HepG2 (cell line): ENCODE measurements around the gene ARL4C. TPM values are rescaled to one million over a fixed set of nuclear protein-coding genes. Genes with fewer than 3 reads are reported as not detected.

Source experiments
- ATAC-seq: fragments of 200-7000 bp; cut with Tn5 transposase; 3 replicates; pipeline ENCODE4 v1.9.1; 2020; ENCODE audit warnings: mild to moderate bottlenecking, moderate library complexity
- BruUV-seq: library from RNA; stranded (reverse); fragments of 400-500 nt; replicated peaks from 2 replicates; lab custom pipeline; 2021; lab: Mats Ljungman, UMichigan
- CTCF ChIA-PET: fragments of 300-600 bp; formaldehyde crosslinking; extraction: SDS; loops from one replicate; lab custom pipeline; 2021; ENCODE audit warnings: low total read pairs, inconsistent platforms, low intra/inter-chr PET ratio; lab: Yijun Ruan, JAX
- POLR2A ChIA-PET: fragments of 350-600 bp; sonication (Branson Sonifier 250); formaldehyde crosslinking; loops from one replicate; lab custom pipeline; 2020; ENCODE audit warnings: antibody characterized with exemption, inconsistent platforms; lab: Yijun Ruan, JAX
- DNase-seq: peaks from one replicate; pipeline ENCODE4 v3.0.0-alpha.2; 2015; ENCODE audit warnings: low spot score
- FAIRE-seq: peaks from 3 replicates; lab custom pipeline; 2011; peaks lifted over from hg19 to GRCh38; lab: Jason Lieb, UNC
- H2AFZ ChIP-seq: one replicate; pipeline ENCODE4 v1.6.1; 2011; ENCODE audit warnings: low read length, inconsistent platforms
- H3K27ac ChIP-seq: fragments of 300-600 bp; 3 replicates; pipeline ENCODE4 v1.8.0; 2011; ENCODE audit warnings: mixed run types, mild to moderate bottlenecking, mixed read lengths, low read length, inconsistent platforms; ENCODE audit not compliant: insufficient read depth; ENCODE audit errors: extremely low read length
- H3K27me3 ChIP-seq, 2 experiments: fragments of 200-600 bp in 1 of 2; 2 replicates in 1 of 2; 3 replicates in 1 of 2; pipeline versions ENCODE4 v1.6.0 to v1.8.0; 2011; ENCODE audit warnings: low read length in 2 of 2, mild to moderate bottlenecking in 2 of 2, moderate library complexity in 2 of 2, inconsistent platforms in 1 of 2; ENCODE audit not compliant: insufficient read depth in 2 of 2, control insufficient read depth in 1 of 2
- H3K36me3 ChIP-seq, 2 experiments: fragments of 200-600 bp in 1 of 2; replicated peaks in 1 of 2; 2 replicates in 1 of 2; 3 replicates in 1 of 2; pipeline versions ENCODE4 v1.5.1 to v1.8.0; 2011; ENCODE audit warnings: low read length in 2 of 2, inconsistent platforms in 1 of 2; ENCODE audit not compliant: insufficient read depth in 2 of 2, control insufficient read depth in 1 of 2
- H3K4me1 ChIP-seq: 2 replicates; pipeline ENCODE4 v1.5.1; 2012; ENCODE audit warnings: low read length, inconsistent platforms; ENCODE audit not compliant: insufficient read depth
- H3K4me2 ChIP-seq: 2 replicates; pipeline ENCODE4 v1.6.0; 2011; ENCODE audit warnings: low read depth, low read length, inconsistent platforms
- H3K4me3 ChIP-seq, 3 experiments: fragments of 200-600 bp in 1 of 3; sonication (generic), shearing (Covaris generic) in 1 of 3; replicated peaks in 1 of 3; 2 replicates each; pipeline ENCODE4 v1.5.1; 2011 to 2016; ENCODE audit warnings: low read length in 3 of 3, inconsistent platforms in 2 of 3, low read depth in 2 of 3, mild to moderate bottlenecking in 2 of 3, control low read depth in 1 of 3, mixed read lengths in 1 of 3; ENCODE audit not compliant: insufficient read depth in 1 of 3
- H3K79me2 ChIP-seq: one replicate; pipeline ENCODE4 v1.6.1; 2011; ENCODE audit warnings: low read length, inconsistent platforms; ENCODE audit not compliant: insufficient read depth
- H3K9ac ChIP-seq: 2 replicates; pipeline ENCODE4 v1.6.0; 2011; ENCODE audit warnings: mild to moderate bottlenecking, low read depth, low read length, inconsistent platforms; ENCODE audit not compliant: insufficient read depth
- H3K9me3 ChIP-seq: 2 replicates; pipeline ENCODE4 v1.5.1; 2012; ENCODE audit warnings: mild to moderate bottlenecking, low read length
- H4K20me1 ChIP-seq: 2 replicates; pipeline ENCODE4 v1.6.0; 2011; ENCODE audit warnings: inconsistent platforms, mild to moderate bottlenecking, low read length, moderate library complexity; ENCODE audit not compliant: insufficient read depth
- ARHGAP35 ChIP-seq: sonication (generic); formaldehyde crosslinking; IDR thresholded peaks from 2 replicates; pipeline ENCODE4 v1.9.0; 2022; ENCODE audit warnings: mild to moderate bottlenecking, inconsistent platforms, moderate library complexity, missing genetic modification reagents, borderline replicate concordance
- ETS1 ChIP-seq: sonication (generic); formaldehyde crosslinking; IDR thresholded peaks from 2 replicates; pipeline ENCODE4 v1.4.0; 2020; ENCODE audit warnings: missing genetic modification reagents
- FOXC1 ChIP-seq: sonication (generic); formaldehyde crosslinking; IDR thresholded peaks from 2 replicates; pipeline ENCODE4 v1.8.0; 2022; ENCODE audit warnings: mild to moderate bottlenecking, missing genetic modification reagents, borderline replicate concordance
- FOXK2 ChIP-seq: fragments of 450-650 bp; IDR thresholded peaks from 2 replicates; pipeline ENCODE4 v1.6.1; 2016
- GTF2F1 ChIP-seq: fragments of 150-350 bp; IDR thresholded peaks from 2 replicates; pipeline ENCODE4 v1.6.1; 2014; ENCODE audit warnings: low read length
- HOXA3 ChIP-seq: sonication (generic); formaldehyde crosslinking; IDR thresholded peaks from 2 replicates; pipeline ENCODE4 v1.5.0; 2020; ENCODE audit warnings: missing genetic modification reagents
- KLF6 ChIP-seq: IDR thresholded peaks from 2 replicates; pipeline ENCODE4 v1.8.0; 2016; ENCODE audit warnings: missing biosample characterization, missing genetic modification reagents
- KMT2A ChIP-seq: sonication (generic); formaldehyde crosslinking; IDR thresholded peaks from 2 replicates; pipeline ENCODE4 v1.4.0; 2020; ENCODE audit warnings: missing genetic modification reagents
- MYC ChIP-seq: sonication (generic); formaldehyde crosslinking; IDR thresholded peaks from 2 replicates; pipeline ENCODE4 v1.9.0; 2021; ENCODE audit warnings: missing genetic modification reagents, borderline replicate concordance
- NCOA5 ChIP-seq: sonication (generic); formaldehyde crosslinking; IDR thresholded peaks from 2 replicates; pipeline ENCODE4 v1.4.0; 2020; ENCODE audit warnings: missing genetic modification reagents
- NFAT5 ChIP-seq: sonication (generic); formaldehyde crosslinking; IDR thresholded peaks from 2 replicates; pipeline ENCODE4 v1.4.0; 2020; ENCODE audit warnings: missing genetic modification reagents
- POLR2AphosphoS2 ChIP-seq: IDR thresholded peaks from 2 replicates; pipeline ENCODE4 v1.6.1; 2011; ENCODE audit warnings: low read depth, low read length, improper control_type of control experiment
- SP5 ChIP-seq: IDR thresholded peaks from 2 replicates; pipeline ENCODE4 v1.6.1; 2016; ENCODE audit warnings: low read depth, borderline replicate concordance
- ZNF430 ChIP-seq: sonication (generic); formaldehyde crosslinking; IDR thresholded peaks from 2 replicates; pipeline ENCODE4 v1.9.0; 2021; ENCODE audit warnings: mild to moderate bottlenecking, missing genetic modification reagents
- ZNF432 ChIP-seq: sonication (generic); formaldehyde crosslinking; IDR thresholded peaks from 2 replicates; pipeline ENCODE4 v1.5.0; 2020; ENCODE audit warnings: missing genetic modification reagents, mild to moderate bottlenecking, borderline replicate concordance
- ZNF468 ChIP-seq: sonication (generic); formaldehyde crosslinking; IDR thresholded peaks from 2 replicates; pipeline ENCODE4 v1.8.0; 2022; ENCODE audit warnings: mild to moderate bottlenecking, moderate library complexity, missing genetic modification reagents
- ZUFSP ChIP-seq: sonication (generic); formaldehyde crosslinking; IDR thresholded peaks from 2 replicates; pipeline ENCODE4 v1.9.0; 2021; ENCODE audit warnings: missing genetic modification reagents, mild to moderate bottlenecking, borderline replicate concordance
- WGBS: methylation state at CpG from one replicate; pipeline ENCODE4 v1.1.6; 2017; ENCODE audit warnings: low lambda C conversion rate; 5-methylcytosine and 5-hydroxymethylcytosine counted together
- in situ Hi-C: cut with HindIII; loops from 2 replicates; pipeline ENCODE4 v1.10.0; 2017; ENCODE audit warnings: low pct_unique_long_range_greater_than_20kb; ENCODE audit not compliant: extremely low pct_ligation_motif_present
- intact Hi-C: fragments of 100-400 bp; cut with micrococcal nuclease; formaldehyde crosslinking; loops from one replicate; pipeline ENCODE4 v1.10.0; 2022; ENCODE audit not compliant: unreplicated experiment
- polyA plus RNA-seq, 8 experiments: library from polyadenylated mRNA; depleted of rRNA in 3 of 8; stranded (reverse) in 7 of 8; unstranded in 1 of 8; fragments of >200 nt; fragmentation: Illumina TruSeq in 4 of 8; extraction: Trizol in 4 of 8; gene quantifications; 2 replicates each; pipeline versions ENCODE4 v1.2.1 to v1.2.3, GENCODE V29; 2011 to 2016; ENCODE audit warnings: low read depth in 4 of 8, missing spikeins in 1 of 8, mixed read lengths in 1 of 8; ENCODE audit not compliant: insufficient read depth in 1 of 8
- total RNA-seq, 5 experiments: library from RNA; depleted of rRNA; stranded (reverse); fragments of >200 nt; fragmentation: Illumina TruSeq; extraction: Trizol; gene quantifications; 2 replicates each; pipeline ENCODE4 v1.2.3, GENCODE V29; 2016; ENCODE audit warnings: low read depth in 1 of 5

ARL4C gene
- total and polyA plus RNA-seq, 2 of the 13 experiments (the other 11 are each of a cell fraction or from before 2014, with no cell fraction given) = 0.07 to 0.15 TPM

- TF ChIP-seq NFAT5 (no peak), MYC (CRISPR knock-in tag) (no peak), KLF6 (CRISPR knock-in tag) (no peak), KMT2A (CRISPR knock-in tag) (no peak), ARHGAP35 (no peak)
These were observed 22.2 kb upstream of the ARL4C start (continued) for GRCh38 chr2:234518986-234519642.

DNA sequence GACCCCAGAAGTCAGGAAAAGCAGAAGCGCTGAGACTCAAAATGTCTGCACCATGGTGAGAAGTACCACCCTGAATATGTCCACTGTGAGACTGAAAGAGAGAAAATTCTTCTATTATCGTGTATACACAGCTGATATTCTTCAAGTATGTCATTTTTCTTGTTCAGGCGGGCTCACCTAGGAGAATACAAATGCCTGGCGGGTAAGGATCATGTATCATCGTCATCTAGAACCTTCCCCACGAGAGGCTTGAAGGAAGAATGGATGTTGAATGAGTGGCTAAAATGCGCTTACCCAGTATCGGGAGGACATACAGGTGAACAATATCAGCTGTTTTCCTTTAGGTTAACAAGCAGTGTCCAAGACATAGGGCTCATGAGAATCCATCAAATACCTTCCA is 21.1 kb upstream of the ARL4C start:
- 43% methylated on average over 8 of the region's 8 CpGs for WGBS
- POLR2A ChIA-PET = no interaction called here
- FAIRE-seq = no peak

More for the DNA sequence above, 21.1 kb upstream of the ARL4C start:
- Histone ChIP-seq H3K27me3 (peaks cover 0 to 14% of the 10 kb centered on the region in 2 experiments; a peak in 1 of 5 replicates), H3K27ac (no peak overlapping the region), H3K9ac (no peak overlapping the region), H3K4me2 (no peak overlapping the region), H3K4me1 (no peaks in the 10 kb centered on the region), H3K4me3 (no peak overlapping the region), H2AFZ (no peak overlapping the region), H3K79me2 (no peaks in the 10 kb centered on the region), H3K36me3 (no peaks in the 10 kb centered on the region), H4K20me1 (no peaks in the 10 kb centered on the region), H3K9me3 (no peaks in the 10 kb centered on the region)
- intact Hi-C loops = no loop called here
- no peak for ATAC-seq
- in situ Hi-C loops = no loop called here
- no TSS peak for BruUV-seq
- no peak for TF ChIP-seq FOXC1 (CRISPR knock-in tag)
- TF ChIP-seq POLR2AphosphoS2 = no peak
- no peak for TF ChIP-seq ZNF468
- no peak for TF ChIP-seq NCOA5
- no peak for TF ChIP-seq FOXK2
- no peak for TF ChIP-seq ZNF432 (CRISPR knock-in tag)
- TF ChIP-seq HOXA3 (CRISPR knock-in tag) = no peak
- TF ChIP-seq ETS1 (CRISPR knock-in tag) = no peak
- no peak for TF ChIP-seq ZUFSP (CRISPR knock-in tag)
- no peak for TF ChIP-seq GTF2F1
- no peak for TF ChIP-seq ZNF430 (CRISPR knock-in tag)
- no peak for TF ChIP-seq SP5
- CTCF ChIA-PET = no interaction called here
- no peak for DNase-seq
